H7 (cell line): ENCODE results near the gene CRACR2B. TPM values are rescaled to one million over a fixed set of nuclear protein-coding genes. Genes with fewer than 3 reads are reported as not detected.

Source experiments
- DNase-seq: peaks from one replicate; pipeline ENCODE4 v3.0.0; 2012
- H3K27me3 ChIP-seq: 2 replicates; pipeline ENCODE4 v1.6.0; 2011; ENCODE audit warnings: mild to moderate bottlenecking, low read length; ENCODE audit not compliant: control insufficient read depth, insufficient read depth
- H3K36me3 ChIP-seq: replicated peaks from 2 replicates; pipeline ENCODE4 v1.5.1; 2011; ENCODE audit warnings: low read length; ENCODE audit not compliant: control insufficient read depth, insufficient read depth
- H3K4me3 ChIP-seq: 2 replicates; pipeline ENCODE4 v1.5.1; 2011; ENCODE audit warnings: low read depth, mild to moderate bottlenecking, control low read depth, low read length, moderate library complexity; ENCODE audit not compliant: insufficient read depth
- total RNA-seq: library from RNA; depleted of rRNA; stranded (reverse); fragments of >200 nt; shearing (Covaris generic); gene quantifications from 2 replicates; pipeline ENCODE4 v1.2.3, GENCODE V29; 2014

Gene CRACR2B
- total RNA-seq, 1 experiment from 2014 or later: 20.2 TPM

- peaks cover 3% of the 10 kb centered on the region for H3K36me3 ChIP-seq
- peak overlapping the region; percentile 74 for H3K4me3 ChIP-seq
- peaks cover 38% of the 10 kb centered on the region for H3K27me3 ChIP-seq
- peak; percentile 85 for DNase-seq
Measured at GRCh38 chr11:833114-833791, 5.5 kb downstream of the CRACR2B start.

- DNase-seq: no peak
- H3K27me3 ChIP-seq: peaks cover 32% of the 10 kb centered on the region
- peaks cover 4% of the 10 kb centered on the region for H3K36me3 ChIP-seq
- H3K4me3 ChIP-seq: peak overlapping the region; percentile 74
Measured at GRCh38 chr11:833849-834311, 6.2 kb downstream of the CRACR2B start.

DNA sequence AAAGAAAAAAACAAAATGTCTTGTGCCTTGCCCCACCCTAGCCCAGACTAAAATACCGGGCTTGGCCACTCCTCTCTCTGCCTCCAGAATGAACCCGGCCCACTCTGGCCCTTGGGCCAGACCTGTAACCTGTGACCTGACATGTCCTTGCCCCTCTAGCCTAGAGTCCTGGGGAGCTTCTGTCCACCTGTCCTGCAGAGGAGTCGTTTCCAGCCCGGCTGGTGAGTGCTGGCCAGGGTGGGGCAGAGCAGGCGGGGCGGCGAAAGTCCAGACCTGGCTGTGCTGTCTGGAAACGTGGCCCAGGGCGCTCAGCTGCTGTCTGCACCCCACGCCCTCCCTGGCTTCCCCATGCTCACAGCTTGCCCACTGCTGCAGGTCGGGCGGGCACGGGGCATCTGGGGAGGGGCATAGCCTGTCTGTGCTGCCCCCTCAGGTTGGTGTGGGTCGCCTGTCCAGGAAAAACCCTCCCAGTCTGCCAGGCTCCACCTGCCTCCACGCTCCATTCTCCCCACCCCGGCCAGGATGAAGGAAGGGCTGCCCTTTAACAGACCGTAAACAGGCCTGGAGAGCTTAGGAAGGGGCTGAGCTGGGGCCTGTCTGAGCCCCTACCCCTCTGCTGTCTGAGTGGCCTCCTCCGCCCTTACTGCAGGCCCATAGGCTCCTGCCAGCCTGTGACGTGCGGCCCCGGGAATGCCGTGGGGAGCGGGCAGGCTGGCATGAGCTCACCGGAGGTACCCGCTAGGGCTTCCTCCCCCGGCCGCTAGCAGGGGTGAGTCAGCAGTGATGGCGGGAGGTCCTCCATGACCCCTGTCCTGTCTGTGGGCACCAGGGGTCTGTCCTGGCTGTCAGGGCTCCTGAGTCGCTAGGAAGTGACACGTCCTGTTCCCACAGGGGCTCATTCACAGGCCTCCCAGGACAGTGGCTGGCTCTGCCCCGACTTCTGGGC, 6.9 kb downstream of the CRACR2B start:
- no peak overlapping the region for H3K4me3 ChIP-seq
- peaks cover 25% of the 10 kb centered on the region for H3K27me3 ChIP-seq
- peaks cover 8% of the 10 kb centered on the region for H3K36me3 ChIP-seq
- no peak for DNase-seq

DNA sequence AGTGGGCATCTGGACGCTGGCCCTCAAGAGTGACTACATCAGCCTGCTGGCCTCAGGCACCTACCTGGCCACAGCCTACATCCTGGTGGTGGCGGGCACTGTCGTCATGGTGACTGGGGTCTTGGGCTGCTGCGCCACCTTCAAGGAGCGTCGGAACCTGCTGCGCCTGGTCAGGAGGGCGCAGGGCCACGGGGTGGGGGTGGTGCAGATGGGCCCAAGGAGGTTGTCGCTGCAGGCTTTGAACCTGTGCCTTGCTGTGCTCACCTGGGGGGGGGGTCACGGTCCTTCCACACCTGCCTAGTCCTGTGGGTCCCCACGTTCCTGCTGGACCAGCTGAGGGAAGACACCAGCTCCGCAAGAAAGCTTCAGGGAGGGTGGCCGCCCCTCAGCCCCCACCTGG, 8.6 kb downstream of the CRACR2B start:
- DNase-seq: no peak
- Histone ChIP-seq H3K4me3 (no peak overlapping the region), H3K27me3 (peaks cover 12% of the 10 kb centered on the region), H3K36me3 (peaks cover 16% of the 10 kb centered on the region)

- Histone ChIP-seq H3K27me3 (peaks cover 8% of the 10 kb centered on the region), H3K4me3 (no peak overlapping the region)
Measured at GRCh38 chr11:836700-837099, 9.0 kb downstream of the CRACR2B start.

DNA sequence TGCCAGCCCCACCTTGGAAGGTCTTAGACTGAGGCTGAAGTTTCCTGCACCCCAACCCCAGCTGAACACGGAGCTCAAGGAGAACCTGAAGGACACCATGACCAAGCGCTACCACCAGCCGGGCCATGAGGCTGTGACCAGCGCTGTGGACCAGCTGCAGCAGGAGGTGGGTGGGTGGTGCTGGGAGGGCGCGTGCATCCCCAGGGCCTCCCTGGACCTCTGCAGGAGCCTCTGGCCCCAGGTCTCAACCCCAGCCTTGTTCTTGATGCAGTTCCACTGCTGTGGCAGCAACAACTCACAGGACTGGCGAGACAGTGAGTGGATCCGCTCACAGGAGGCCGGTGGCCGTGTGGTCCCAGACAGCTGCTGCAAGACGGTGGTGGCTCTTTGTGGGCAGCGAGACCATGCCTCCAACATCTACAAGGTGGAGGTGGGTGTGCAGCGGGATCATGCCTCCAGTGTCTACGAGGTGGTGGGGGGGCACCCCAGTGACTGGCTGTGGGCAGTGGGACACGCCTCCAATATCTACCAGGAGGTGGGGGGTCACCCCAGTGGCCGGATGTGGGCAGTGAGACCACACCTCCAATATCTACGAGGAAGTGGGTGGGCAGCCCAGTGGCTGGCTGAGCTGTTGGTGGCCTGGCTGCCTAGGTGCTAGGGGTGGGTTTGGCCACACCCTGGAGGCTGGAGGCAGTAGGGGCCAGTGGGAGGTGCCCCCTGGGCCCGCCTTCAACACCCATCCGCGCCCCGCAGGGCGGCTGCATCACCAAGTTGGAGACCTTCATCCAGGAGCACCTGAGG, 9.7 kb downstream of the CRACR2B start:
- Histone ChIP-seq H3K36me3 (peaks cover 16% of the 10 kb centered on the region), H3K27me3 (peaks cover 1% of the 10 kb centered on the region; the same call in 1 of the 2 replicates), H3K4me3 (no peak overlapping the region)
- DNase-seq: no peak

More at GRCh38 chr11:836700-837099, 9.0 kb downstream of the CRACR2B start:
- DNase-seq: no peak
- H3K36me3 ChIP-seq: peaks cover 16% of the 10 kb centered on the region

DNA sequence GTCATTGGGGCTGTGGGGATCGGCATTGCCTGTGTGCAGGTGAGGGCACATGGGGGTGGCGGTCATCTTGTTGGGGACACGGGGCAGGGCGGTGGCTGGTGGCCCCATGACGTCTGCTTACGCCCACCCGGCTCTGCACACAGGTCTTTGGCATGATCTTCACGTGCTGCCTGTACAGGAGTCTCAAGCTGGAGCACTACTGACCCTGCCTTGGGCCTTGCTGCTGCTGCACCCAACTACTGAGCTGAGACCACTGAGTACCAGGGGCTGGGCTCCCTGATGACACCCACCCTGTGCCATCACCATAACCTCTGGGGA, 10.2 kb downstream of the CRACR2B start:
- peaks cover 16% of the 10 kb centered on the region for H3K36me3 ChIP-seq
- no peaks in the 10 kb centered on the region for H3K27me3 ChIP-seq
- H3K4me3 ChIP-seq: no peak overlapping the region
- DNase-seq: no peak

GRCh38 chr11:838441-839279, 10.9 kb downstream of the CRACR2B start:
- peak; percentile 90 for DNase-seq
- Histone ChIP-seq H3K36me3 (peaks cover 16% of the 10 kb centered on the region), H3K4me3 (no peak overlapping the region), H3K27me3 (no peaks in the 10 kb centered on the region)

DNA sequence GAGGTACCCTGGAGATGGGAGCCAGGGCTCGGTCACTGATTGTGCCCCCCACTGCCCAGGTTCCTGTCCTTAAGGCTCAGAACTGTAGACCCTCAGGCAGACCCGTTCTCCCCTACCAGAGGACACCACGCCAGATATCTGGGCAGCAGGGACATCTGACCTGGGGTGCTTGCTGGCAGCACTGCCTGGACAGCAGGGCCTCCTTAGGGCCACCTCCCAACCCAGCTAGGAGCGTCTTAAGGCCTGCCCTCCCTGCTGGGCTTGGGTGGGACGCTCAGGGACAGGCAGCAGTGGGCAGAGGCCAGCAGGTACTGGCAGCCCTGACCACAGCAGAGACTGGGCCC, 11.5 kb downstream of the CRACR2B start:
- peaks cover 16% of the 10 kb centered on the region for H3K36me3 ChIP-seq
- H3K27me3 ChIP-seq: no peaks in the 10 kb centered on the region
- H3K4me3 ChIP-seq: no peak overlapping the region
- DNase-seq: no peak

GRCh38 chr11:839875-840617, 12.3 kb downstream of the CRACR2B start:
- no peaks in the 10 kb centered on the region for H3K27me3 ChIP-seq
- H3K36me3 ChIP-seq: peaks cover 16% of the 10 kb centered on the region
- peak; percentile 79 for DNase-seq
- no peak overlapping the region for H3K4me3 ChIP-seq

- peak; percentile 75 for DNase-seq
- peak overlapping the region; percentile 70 for H3K4me3 ChIP-seq
- peaks cover 15% of the 10 kb centered on the region for H3K36me3 ChIP-seq
- H3K27me3 ChIP-seq: no peaks in the 10 kb centered on the region
Measured at GRCh38 chr11:841981-842369, 14.3 kb downstream of the CRACR2B start.

GRCh38 chr11:842370-843002, 14.8 kb downstream of the CRACR2B start, which contains the start of the genes POLR2L and TSPAN4:
POLR2L (minus strand) TSS chr11:842529; CDS start chr11:842508, 21 bp downstream.
TSPAN4 (plus strand) TSS chr11:842852; CDS start chr11:850305, 7,453 bp downstream.
- Histone ChIP-seq H3K4me3 (peak within 1 kb of the TSS; percentile 70), H3K27me3 (no peaks in the 10 kb centered on the region), H3K36me3 (peaks cover 13% of the 10 kb centered on the region)
- DNase-seq: peak; percentile 98
